Brain pericyte (primary cell): ENCODE measurements around the gene MAGI1.

Experiments
- DNase-seq: peaks from one replicate; pipeline ENCODE4 v3.0.0-alpha.2; 2012; ENCODE audit warnings: low read depth, low spot score

MAGI1 gene

GRCh38 chr3:65843732-65844131 lies 195.0 kb downstream of the MAGI1 start:
- DNase-seq = no peak

GRCh38 chr3:65837604-65838003 lies 201.1 kb downstream of the MAGI1 start:
- no peak for DNase-seq

- no peak for DNase-seq
Measured at GRCh38 chr3:65836047-65836446, 202.7 kb downstream of the MAGI1 start.

GRCh38 chr3:65833761-65834505 lies 204.8 kb downstream of the MAGI1 start:
- DNase-seq = no peak

- no peak for DNase-seq
Measured at GRCh38 chr3:65831733-65832425, 206.8 kb downstream of the MAGI1 start.

GRCh38 chr3:65830948-65831732 lies 207.6 kb downstream of the MAGI1 start:
- no peak for DNase-seq

- no peak for DNase-seq
Measured at GRCh38 chr3:65829228-65829627, 209.5 kb downstream of the MAGI1 start.

- no peak for DNase-seq
Measured at GRCh38 chr3:65828706-65829105, 210.0 kb downstream of the MAGI1 start.

GRCh38 chr3:65827076-65827475 lies 211.6 kb downstream of the MAGI1 start:
- no peak for DNase-seq

- DNase-seq = no peak
Measured at GRCh38 chr3:65824166-65824565, 214.6 kb downstream of the MAGI1 start.

GRCh38 chr3:65820600-65820999 lies 218.1 kb downstream of the MAGI1 start:
- DNase-seq = no peak

GRCh38 chr3:65819896-65820295 lies 218.8 kb downstream of the MAGI1 start:
- no peak for DNase-seq

GRCh38 chr3:65817553-65818126 lies 221.1 kb downstream of the MAGI1 start:
- DNase-seq = no peak

GRCh38 chr3:65816208-65816607 lies 222.5 kb downstream of the MAGI1 start:
- DNase-seq = no peak

GRCh38 chr3:65814845-65815578 lies 223.7 kb downstream of the MAGI1 start:
- no peak for DNase-seq

- DNase-seq = peak; percentile 13
Measured at GRCh38 chr3:65811892-65812291, 226.8 kb downstream of the MAGI1 start.

- peak; percentile 2 for DNase-seq
Measured at GRCh38 chr3:65811086-65811761, 227.5 kb downstream of the MAGI1 start.

- no peak for DNase-seq
Measured at GRCh38 chr3:65810302-65810701, 228.4 kb downstream of the MAGI1 start.

GRCh38 chr3:65809641-65810150 lies 229.0 kb downstream of the MAGI1 start:
- DNase-seq = no peak

GRCh38 chr3:65808824-65809223 lies 229.9 kb downstream of the MAGI1 start:
- no peak for DNase-seq

GRCh38 chr3:65808407-65808806 lies 230.3 kb downstream of the MAGI1 start:
- DNase-seq = no peak
